GM12873 (cell line): ENCODE measurements around the gene USP6NL.

Experiments
- TF ChIP-seq, protein P1 (sequence below): IDR thresholded peaks from 2 replicates; pipeline ENCODE4 v1.5.1; 2012; ENCODE audit warnings: low read depth, mild to moderate bottlenecking, moderate library complexity, low read length, control low read depth; ENCODE audit not compliant: insufficient read depth; ENCODE audit errors: missing control alignments

USP6NL gene

GRCh38 chr10:11611248-11612020 is at the start of gene USP6NL:
Gene USP6NL, minus strand, starts transcription at chr10:11611650. Its CDS starts 14,016 bp downstream, at chr10:11597634.
- TF ChIP-seq, protein P1, sequence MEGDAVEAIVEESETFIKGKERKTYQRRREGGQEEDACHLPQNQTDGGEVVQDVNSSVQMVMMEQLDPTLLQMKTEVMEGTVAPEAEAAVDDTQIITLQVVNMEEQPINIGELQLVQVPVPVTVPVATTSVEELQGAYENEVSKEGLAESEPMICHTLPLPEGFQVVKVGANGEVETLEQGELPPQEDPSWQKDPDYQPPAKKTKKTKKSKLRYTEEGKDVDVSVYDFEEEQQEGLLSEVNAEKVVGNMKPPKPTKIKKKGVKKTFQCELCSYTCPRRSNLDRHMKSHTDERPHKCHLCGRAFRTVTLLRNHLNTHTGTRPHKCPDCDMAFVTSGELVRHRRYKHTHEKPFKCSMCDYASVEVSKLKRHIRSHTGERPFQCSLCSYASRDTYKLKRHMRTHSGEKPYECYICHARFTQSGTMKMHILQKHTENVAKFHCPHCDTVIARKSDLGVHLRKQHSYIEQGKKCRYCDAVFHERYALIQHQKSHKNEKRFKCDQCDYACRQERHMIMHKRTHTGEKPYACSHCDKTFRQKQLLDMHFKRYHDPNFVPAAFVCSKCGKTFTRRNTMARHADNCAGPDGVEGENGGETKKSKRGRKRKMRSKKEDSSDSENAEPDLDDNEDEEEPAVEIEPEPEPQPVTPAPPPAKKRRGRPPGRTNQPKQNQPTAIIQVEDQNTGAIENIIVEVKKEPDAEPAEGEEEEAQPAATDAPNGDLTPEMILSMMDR = no peak

DNA sequence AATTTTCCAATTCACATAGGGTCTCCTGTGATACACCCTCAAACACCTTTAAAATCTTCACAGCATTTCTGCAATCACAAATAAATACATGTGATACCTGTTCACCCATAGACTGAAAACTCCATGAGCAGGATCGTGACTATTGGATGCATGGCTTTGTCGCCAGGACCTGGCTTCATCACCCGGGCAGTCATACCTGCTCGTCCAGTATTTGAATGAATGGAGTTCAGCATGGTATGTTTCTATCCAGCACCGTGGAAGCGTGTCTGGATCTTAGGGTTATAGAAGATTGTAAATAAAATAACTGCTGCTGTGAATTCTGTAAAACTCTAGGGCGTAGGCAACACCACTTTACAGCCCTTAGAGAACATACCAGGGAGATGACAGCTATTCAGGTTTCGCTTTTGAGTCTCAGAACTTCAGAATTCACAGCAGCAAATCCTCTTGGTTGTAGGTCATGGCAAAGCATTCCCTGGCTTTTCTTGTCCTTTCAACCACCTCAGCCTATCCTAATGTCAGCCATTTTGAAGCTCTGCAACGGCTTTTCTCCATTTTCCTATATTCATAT is 47.4 kb upstream of the USP6NL start:
- TF ChIP-seq, protein P1 = no peak

GRCh38 chr10:11655836-11656235 is 44.4 kb upstream of the USP6NL start:
- TF ChIP-seq, protein P1 = no peak

- TF ChIP-seq, protein P1 = no peak
These were observed 43.2 kb upstream of the USP6NL start for GRCh38 chr10:11654659-11655058.

- TF ChIP-seq, protein P1 = no peak
These were observed 42.5 kb upstream of the USP6NL start for GRCh38 chr10:11653758-11654471.

DNA sequence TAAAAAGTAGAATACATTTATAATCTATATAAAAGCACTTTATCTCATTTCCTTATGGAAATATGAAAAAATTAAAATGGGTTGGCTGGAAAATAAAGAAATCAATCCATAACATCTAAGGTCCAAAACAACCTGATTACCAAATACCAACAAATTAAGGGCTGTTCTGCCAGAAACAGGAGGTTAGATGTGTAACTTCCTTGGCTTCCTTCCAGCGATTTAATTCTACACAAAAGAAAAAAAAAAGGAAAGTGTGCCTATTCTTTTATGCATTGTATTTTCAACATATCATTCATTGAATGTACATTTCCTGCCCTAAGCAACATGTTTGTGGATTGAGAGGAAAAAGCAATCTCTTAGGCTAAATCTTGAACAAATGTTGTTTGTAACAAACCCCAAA is 36.2 kb upstream of the USP6NL start:
- TF ChIP-seq, protein P1 = no peak

GRCh38 chr10:11646450-11646849 is 35.0 kb upstream of the USP6NL start:
- TF ChIP-seq, protein P1 = no peak
